Uterus (tissue), 2 donors: ENCODE data around the gene MRPL18.

Source experiments
- POLR2A ChIP-seq, 2 donors: fragments of 450-650 bp; IDR thresholded peaks; one replicate each; pipeline ENCODE4 v1.6.1; 2016; ENCODE audit warnings: antibody characterized with exemption in 2 of 2, mild to moderate bottlenecking in 1 of 2, moderate library complexity in 1 of 2
- TF ChIP-seq, protein P1 (sequence below), 4 experiments: fragments of 200-600 bp in 2 of 4; fragments of 450-650 bp in 2 of 4; sonication (generic) in 2 of 4; IDR thresholded peaks; one replicate each; pipeline ENCODE4 v1.5.1; 2016 to 2019; ENCODE audit warnings: antibody characterized with exemption in 4 of 4, mild to moderate bottlenecking in 2 of 4, moderate library complexity in 1 of 4

DNA sequence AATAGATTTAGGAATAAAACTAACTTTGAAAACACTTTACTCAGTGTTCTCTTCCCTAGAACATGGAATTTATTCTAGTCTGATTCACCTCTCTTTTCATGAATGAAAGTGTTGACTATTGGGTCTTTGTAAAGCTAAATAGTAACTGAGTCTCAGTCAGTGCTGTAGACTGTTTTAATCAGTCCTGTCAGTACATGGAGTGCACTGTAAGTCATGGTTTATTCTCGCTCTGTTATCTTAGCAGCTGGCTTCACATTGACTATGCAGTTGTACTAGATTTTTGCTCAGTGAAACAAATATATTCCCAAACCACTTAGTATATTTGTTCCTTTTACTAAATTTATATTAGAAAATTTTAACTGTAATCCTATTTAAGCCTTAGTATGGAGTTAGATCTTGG, 43.5 kb upstream of the MRPL18 start:
- TF ChIP-seq, protein P1, sequence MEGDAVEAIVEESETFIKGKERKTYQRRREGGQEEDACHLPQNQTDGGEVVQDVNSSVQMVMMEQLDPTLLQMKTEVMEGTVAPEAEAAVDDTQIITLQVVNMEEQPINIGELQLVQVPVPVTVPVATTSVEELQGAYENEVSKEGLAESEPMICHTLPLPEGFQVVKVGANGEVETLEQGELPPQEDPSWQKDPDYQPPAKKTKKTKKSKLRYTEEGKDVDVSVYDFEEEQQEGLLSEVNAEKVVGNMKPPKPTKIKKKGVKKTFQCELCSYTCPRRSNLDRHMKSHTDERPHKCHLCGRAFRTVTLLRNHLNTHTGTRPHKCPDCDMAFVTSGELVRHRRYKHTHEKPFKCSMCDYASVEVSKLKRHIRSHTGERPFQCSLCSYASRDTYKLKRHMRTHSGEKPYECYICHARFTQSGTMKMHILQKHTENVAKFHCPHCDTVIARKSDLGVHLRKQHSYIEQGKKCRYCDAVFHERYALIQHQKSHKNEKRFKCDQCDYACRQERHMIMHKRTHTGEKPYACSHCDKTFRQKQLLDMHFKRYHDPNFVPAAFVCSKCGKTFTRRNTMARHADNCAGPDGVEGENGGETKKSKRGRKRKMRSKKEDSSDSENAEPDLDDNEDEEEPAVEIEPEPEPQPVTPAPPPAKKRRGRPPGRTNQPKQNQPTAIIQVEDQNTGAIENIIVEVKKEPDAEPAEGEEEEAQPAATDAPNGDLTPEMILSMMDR (IDR thresholded peaks at IDR 0.05) = no peak
- no peak for TF ChIP-seq POLR2A (IDR thresholded peaks at IDR 0.05)
